HepG2 (cell line): ENCODE measurements around the gene TPCN2. TPM values are rescaled to one million over a fixed set of nuclear protein-coding genes. Genes with fewer than 3 reads are reported as not detected.

ENCODE experiments used
- KDM2A ChIP-seq: sonication (generic); formaldehyde crosslinking; IDR thresholded peaks from 2 replicates; pipeline ENCODE4 v1.4.0; 2020; ENCODE audit warnings: low read depth, missing genetic modification reagents, borderline replicate concordance
- SMYD3 ChIP-seq: sonication (generic); formaldehyde crosslinking; IDR thresholded peaks from 2 replicates; pipeline ENCODE4 v1.8.1; 2023; ENCODE audit warnings: mild to moderate bottlenecking, missing genetic modification reagents
- U2AF1 ChIP-seq: fragments of 200-400 bp; formaldehyde crosslinking; optimal IDR thresholded peaks from 2 replicates; pipeline ENCODE3; 2017; ENCODE audit warnings: mild to moderate bottlenecking, low read depth, low read length
- ZNF101 ChIP-seq: sonication (generic); formaldehyde crosslinking; IDR thresholded peaks from 2 replicates; pipeline ENCODE4 v1.4.0; 2020; ENCODE audit warnings: mild to moderate bottlenecking, low read depth, missing genetic modification reagents, borderline replicate concordance
- ZNF335 ChIP-seq: sonication (generic); formaldehyde crosslinking; IDR thresholded peaks from 2 replicates; pipeline ENCODE4 v1.4.0; 2020; ENCODE audit warnings: missing genetic modification reagents
- ZNF619 ChIP-seq: sonication (generic); formaldehyde crosslinking; IDR thresholded peaks from 2 replicates; pipeline ENCODE4 v1.4.0; 2020; ENCODE audit warnings: mild to moderate bottlenecking, missing genetic modification reagents
- polyA plus RNA-seq, 8 experiments: library from polyadenylated mRNA; depleted of rRNA in 3 of 8; stranded (reverse) in 7 of 8; unstranded in 1 of 8; fragments of >200 nt; fragmentation: Illumina TruSeq in 4 of 8; extraction: Trizol in 4 of 8; gene quantifications; 2 replicates each; pipeline versions ENCODE4 v1.2.1 to v1.2.3, GENCODE V29; 2011 to 2016; ENCODE audit warnings: low read depth in 4 of 8, missing spikeins in 1 of 8, mixed read lengths in 1 of 8; ENCODE audit not compliant: insufficient read depth in 1 of 8
- total RNA-seq, 5 experiments: library from RNA; depleted of rRNA; stranded (reverse); fragments of >200 nt; fragmentation: Illumina TruSeq; extraction: Trizol; gene quantifications; 2 replicates each; pipeline ENCODE4 v1.2.3, GENCODE V29; 2016; ENCODE audit warnings: low read depth in 1 of 5
- TF ChIP-seq, protein P1 (sequence below): sonication (generic); formaldehyde crosslinking; IDR thresholded peaks from 2 replicates; pipeline ENCODE4 v1.5.0; 2020; ENCODE audit warnings: mild to moderate bottlenecking, missing genetic modification reagents, borderline replicate concordance
- TF ChIP-seq, protein P2 (sequence below): sonication (generic); formaldehyde crosslinking; IDR thresholded peaks from 2 replicates; pipeline ENCODE4 v1.5.0; 2020; ENCODE audit warnings: missing genetic modification reagents
- TF ChIP-seq, protein P3 (sequence below): sonication (generic); formaldehyde crosslinking; IDR thresholded peaks from 2 replicates; pipeline ENCODE4 v1.4.0; 2020; ENCODE audit warnings: low read depth, missing genetic modification reagents

The TPCN2 gene
- total and polyA plus RNA-seq, 2 of the 13 experiments (the other 11 are each of a cell fraction or from before 2014, with no cell fraction given), result 5.6 to 5.9 TPM

DNA sequence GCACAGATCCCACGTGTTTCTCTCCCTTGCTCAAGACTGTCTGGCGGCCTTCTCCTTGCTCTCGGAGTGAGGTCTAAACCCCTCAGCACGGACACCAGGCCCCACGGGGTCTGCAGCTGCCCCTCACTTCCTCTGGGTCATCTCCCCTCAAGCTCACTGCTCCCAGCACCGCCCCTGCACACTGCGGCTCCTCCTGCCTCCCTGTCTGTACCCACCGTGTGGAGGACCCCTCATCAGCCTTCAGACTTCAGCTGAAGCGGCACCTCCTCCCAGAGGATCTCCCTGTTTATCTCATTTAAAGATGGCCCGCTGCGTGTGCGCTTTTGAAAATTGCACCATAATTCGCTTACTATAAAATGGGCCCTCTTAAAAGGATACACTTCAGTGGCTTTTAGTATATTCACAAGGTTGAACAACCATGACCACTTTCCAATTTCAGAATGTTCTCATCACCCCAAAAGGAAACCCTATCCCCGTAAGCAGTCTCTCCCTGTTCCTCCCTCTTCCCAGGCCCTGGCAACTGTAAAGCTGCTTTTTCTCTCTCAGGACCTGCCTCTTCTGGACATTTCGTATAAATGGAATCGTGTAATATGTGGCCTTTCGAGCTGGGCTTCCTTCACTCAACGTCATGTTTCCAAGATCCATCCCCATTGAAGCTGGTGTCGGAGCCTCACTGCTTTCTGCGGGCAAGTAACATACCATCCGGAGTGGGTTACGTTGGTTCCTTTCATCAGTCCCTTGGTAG lies 14.4 kb upstream of the TPCN2 start (continued):
- TF ChIP-seq, protein P1, sequence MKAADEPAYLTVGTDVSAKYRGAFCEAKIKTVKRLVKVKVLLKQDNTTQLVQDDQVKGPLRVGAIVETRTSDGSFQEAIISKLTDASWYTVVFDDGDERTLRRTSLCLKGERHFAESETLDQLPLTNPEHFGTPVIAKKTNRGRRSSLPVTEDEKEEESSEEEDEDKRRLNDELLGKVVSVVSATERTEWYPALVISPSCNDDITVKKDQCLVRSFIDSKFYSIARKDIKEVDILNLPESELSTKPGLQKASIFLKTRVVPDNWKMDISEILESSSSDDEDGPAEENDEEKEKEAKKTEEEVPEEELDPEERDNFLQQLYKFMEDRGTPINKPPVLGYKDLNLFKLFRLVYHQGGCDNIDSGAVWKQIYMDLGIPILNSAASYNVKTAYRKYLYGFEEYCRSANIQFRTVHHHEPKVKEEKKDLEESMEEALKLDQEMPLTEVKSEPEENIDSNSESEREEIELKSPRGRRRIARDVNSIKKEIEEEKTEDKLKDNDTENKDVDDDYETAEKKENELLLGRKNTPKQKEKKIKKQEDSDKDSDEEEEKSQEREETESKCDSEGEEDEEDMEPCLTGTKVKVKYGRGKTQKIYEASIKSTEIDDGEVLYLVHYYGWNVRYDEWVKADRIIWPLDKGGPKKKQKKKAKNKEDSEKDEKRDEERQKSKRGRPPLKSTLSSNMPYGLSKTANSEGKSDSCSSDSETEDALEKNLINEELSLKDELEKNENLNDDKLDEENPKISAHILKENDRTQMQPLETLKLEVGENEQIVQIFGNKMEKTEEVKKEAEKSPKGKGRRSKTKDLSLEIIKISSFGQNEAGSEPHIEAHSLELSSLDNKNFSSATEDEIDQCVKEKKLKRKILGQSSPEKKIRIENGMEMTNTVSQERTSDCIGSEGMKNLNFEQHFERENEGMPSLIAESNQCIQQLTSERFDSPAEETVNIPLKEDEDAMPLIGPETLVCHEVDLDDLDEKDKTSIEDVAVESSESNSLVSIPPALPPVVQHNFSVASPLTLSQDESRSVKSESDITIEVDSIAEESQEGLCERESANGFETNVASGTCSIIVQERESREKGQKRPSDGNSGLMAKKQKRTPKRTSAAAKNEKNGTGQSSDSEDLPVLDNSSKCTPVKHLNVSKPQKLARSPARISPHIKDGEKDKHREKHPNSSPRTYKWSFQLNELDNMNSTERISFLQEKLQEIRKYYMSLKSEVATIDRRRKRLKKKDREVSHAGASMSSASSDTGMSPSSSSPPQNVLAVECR (CRISPR knock-in tag), result no peak
- TF ChIP-seq ZNF619 (CRISPR knock-in tag) (no peak), SMYD3 (CRISPR knock-in tag) (no peak), U2AF1 (no peak), ZNF335 (CRISPR knock-in tag) (no peak), KDM2A (CRISPR knock-in tag) (no peak), ZNF101 (CRISPR knock-in tag) (no peak)
- TF ChIP-seq, protein P2, sequence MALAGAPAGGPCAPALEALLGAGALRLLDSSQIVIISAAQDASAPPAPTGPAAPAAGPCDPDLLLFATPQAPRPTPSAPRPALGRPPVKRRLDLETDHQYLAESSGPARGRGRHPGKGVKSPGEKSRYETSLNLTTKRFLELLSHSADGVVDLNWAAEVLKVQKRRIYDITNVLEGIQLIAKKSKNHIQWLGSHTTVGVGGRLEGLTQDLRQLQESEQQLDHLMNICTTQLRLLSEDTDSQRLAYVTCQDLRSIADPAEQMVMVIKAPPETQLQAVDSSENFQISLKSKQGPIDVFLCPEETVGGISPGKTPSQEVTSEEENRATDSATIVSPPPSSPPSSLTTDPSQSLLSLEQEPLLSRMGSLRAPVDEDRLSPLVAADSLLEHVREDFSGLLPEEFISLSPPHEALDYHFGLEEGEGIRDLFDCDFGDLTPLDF (CRISPR knock-in tag), result no peak
- TF ChIP-seq, protein P3, sequence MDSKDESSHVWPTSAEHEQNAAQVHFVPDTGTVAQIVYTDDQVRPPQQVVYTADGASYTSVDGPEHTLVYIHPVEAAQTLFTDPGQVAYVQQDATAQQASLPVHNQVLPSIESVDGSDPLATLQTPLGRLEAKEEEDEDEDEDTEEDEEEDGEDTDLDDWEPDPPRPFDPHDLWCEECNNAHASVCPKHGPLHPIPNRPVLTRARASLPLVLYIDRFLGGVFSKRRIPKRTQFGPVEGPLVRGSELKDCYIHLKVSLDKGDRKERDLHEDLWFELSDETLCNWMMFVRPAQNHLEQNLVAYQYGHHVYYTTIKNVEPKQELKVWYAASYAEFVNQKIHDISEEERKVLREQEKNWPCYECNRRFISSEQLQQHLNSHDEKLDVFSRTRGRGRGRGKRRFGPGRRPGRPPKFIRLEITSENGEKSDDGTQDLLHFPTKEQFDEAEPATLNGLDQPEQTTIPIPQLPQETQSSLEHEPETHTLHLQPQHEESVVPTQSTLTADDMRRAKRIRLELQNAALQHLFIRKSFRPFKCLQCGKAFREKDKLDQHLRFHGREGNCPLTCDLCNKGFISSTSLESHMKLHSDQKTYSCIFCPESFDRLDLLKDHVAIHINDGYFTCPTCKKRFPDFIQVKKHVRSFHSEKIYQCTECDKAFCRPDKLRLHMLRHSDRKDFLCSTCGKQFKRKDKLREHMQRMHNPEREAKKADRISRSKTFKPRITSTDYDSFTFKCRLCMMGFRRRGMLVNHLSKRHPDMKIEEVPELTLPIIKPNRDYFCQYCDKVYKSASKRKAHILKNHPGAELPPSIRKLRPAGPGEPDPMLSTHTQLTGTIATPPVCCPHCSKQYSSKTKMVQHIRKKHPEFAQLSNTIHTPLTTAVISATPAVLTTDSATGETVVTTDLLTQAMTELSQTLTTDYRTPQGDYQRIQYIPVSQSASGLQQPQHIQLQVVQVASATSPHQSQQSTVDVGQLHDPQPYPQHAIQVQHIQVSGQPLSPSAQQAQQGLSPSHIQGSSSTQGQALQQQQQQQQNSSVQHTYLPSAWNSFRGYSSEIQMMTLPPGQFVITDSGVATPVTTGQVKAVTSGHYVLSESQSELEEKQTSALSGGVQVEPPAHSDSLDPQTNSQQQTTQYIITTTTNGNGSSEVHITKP (CRISPR knock-in tag), result no peak
